WTC11 (cell line): Measurements from ENCODE around the gene NME4. TPM values are rescaled to one million over a fixed set of nuclear protein-coding genes. Genes with fewer than 3 reads are reported as not detected.

Experiments used
- ATAC-seq: fragments of 200-7000 bp; cut with Tn5 transposase; 2 replicates; pipeline ENCODE4 v1.10.0; 2021; ENCODE audit warnings: mild to moderate bottlenecking, moderate library complexity
- CTCF ChIA-PET: fragments of 300-600 bp; sonication (Branson Sonifier 250); formaldehyde crosslinking; loops from one replicate; lab custom pipeline; 2021; ENCODE audit warnings: antibody characterized with exemption; lab: Charles Lee
- POLR2A ChIA-PET: fragments of 350-600 bp; sonication (Branson Sonifier 250); formaldehyde crosslinking; loops from one replicate; lab custom pipeline; 2021; ENCODE audit warnings: antibody characterized with exemption; lab: Charles Lee
- DNase-seq: peaks from one replicate; pipeline ENCODE4 v3.0.0; 2021; ENCODE audit warnings: low spot score
- H3K27ac Mint-ChIP-seq: 2 replicates; pipeline ENCODE4 v1.8.0; 2021; ENCODE audit warnings: mixed read lengths
- H3K27me3 Mint-ChIP-seq: 2 replicates; pipeline ENCODE4 v1.8.0; 2021; ENCODE audit warnings: low read depth, mild to moderate bottlenecking, moderate library complexity, mixed read lengths
- H3K36me3 Mint-ChIP-seq: 2 replicates; pipeline ENCODE4 v1.8.0; 2021; ENCODE audit warnings: mixed read lengths
- H3K4me1 Mint-ChIP-seq: 2 replicates; pipeline ENCODE4 v1.8.0; 2022; ENCODE audit warnings: mixed read lengths
- H3K4me3 Mint-ChIP-seq: 2 replicates; pipeline ENCODE4 v1.8.0; 2021; ENCODE audit warnings: mild to moderate bottlenecking, moderate library complexity, mixed read lengths
- H3K9me3 Mint-ChIP-seq: 2 replicates; pipeline ENCODE4 v1.8.0; 2021; ENCODE audit warnings: mixed read lengths
- ATF2 ChIP-seq: sonication (generic); formaldehyde crosslinking; IDR thresholded peaks from 2 replicates; pipeline ENCODE4 v1.8.1; 2022; ENCODE audit warnings: low read depth, missing genetic modification reagents, borderline replicate concordance
- E2F5 ChIP-seq: sonication (generic); formaldehyde crosslinking; IDR thresholded peaks from 2 replicates; pipeline ENCODE4 v1.8.1; 2022; ENCODE audit warnings: mild to moderate bottlenecking, moderate library complexity, missing genetic modification reagents
- EMX1 ChIP-seq: fragments of 250-450 bp; sonication (Bioruptor Pico); IDR thresholded peaks from 2 replicates; pipeline ENCODE4 v1.8.0; 2021; ENCODE audit warnings: mild to moderate bottlenecking
- FOXJ3 ChIP-seq: sonication (generic); formaldehyde crosslinking; IDR thresholded peaks from 2 replicates; pipeline ENCODE4 v1.9.0; 2021; ENCODE audit warnings: missing genetic modification reagents, mild to moderate bottlenecking, borderline replicate concordance
- FOXP1 ChIP-seq: sonication (generic); formaldehyde crosslinking; IDR thresholded peaks from 2 replicates; pipeline ENCODE4 v1.8.0; 2022; ENCODE audit warnings: missing genetic modification reagents, mild to moderate bottlenecking, moderate library complexity, borderline replicate concordance
- GTF2I ChIP-seq: fragments of 250-450 bp; sonication (Bioruptor Pico); conservative IDR thresholded peaks from 2 replicates; pipeline ENCODE4 v1.4.0; 2021; ENCODE audit warnings: mild to moderate bottlenecking
- JUN ChIP-seq: sonication (generic); formaldehyde crosslinking; IDR thresholded peaks from 2 replicates; pipeline ENCODE4 v1.8.0; 2023; ENCODE audit warnings: mild to moderate bottlenecking, missing genetic modification reagents
- KAT7 ChIP-seq: sonication (generic); formaldehyde crosslinking; IDR thresholded peaks from 2 replicates; pipeline ENCODE4 v1.8.1; 2023; ENCODE audit warnings: missing genetic modification reagents, mild to moderate bottlenecking, borderline replicate concordance
- NFYB ChIP-seq: sonication (generic); formaldehyde crosslinking; conservative IDR thresholded peaks from 2 replicates; pipeline ENCODE4 v1.8.0; 2022; ENCODE audit warnings: low read depth, missing genetic modification reagents
- PRDM15 ChIP-seq: sonication (generic); formaldehyde crosslinking; IDR thresholded peaks from 2 replicates; pipeline ENCODE4 v1.8.0; 2022; ENCODE audit warnings: missing genetic modification reagents
- TP53 ChIP-seq: sonication (generic); formaldehyde crosslinking; IDR thresholded peaks from 2 replicates; pipeline ENCODE4 v1.8.1; 2023; ENCODE audit warnings: mild to moderate bottlenecking, missing genetic modification reagents
- ZNF423 ChIP-seq: fragments of 250-450 bp; sonication (Bioruptor Pico); IDR thresholded peaks from 2 replicates; pipeline ENCODE4 v2.1.2; 2022; ENCODE audit warnings: mild to moderate bottlenecking, moderate library complexity
- total RNA-seq: library from RNA; stranded (reverse); gene quantifications from 3 replicates; pipeline ENCODE4 v1.2.3, GENCODE V29; 2021
- TF ChIP-seq, protein P1 (sequence below): sonication (generic); formaldehyde crosslinking; IDR thresholded peaks from 2 replicates; pipeline ENCODE4 v1.8.1; 2023; ENCODE audit warnings: mild to moderate bottlenecking, missing genetic modification reagents, moderate library complexity
- TF ChIP-seq, protein P2 (sequence below): fragments of 200-600 bp; IDR thresholded peaks from 2 replicates; pipeline ENCODE4 v1.8.0; 2022; ENCODE audit warnings: antibody characterized with exemption
- TF ChIP-seq, protein P3 (sequence below): sonication (generic); formaldehyde crosslinking; IDR thresholded peaks from 2 replicates; pipeline ENCODE4 v1.8.1; 2022; ENCODE audit warnings: missing genetic modification reagents, borderline replicate concordance
- TF ChIP-seq, protein P4 (sequence below): fragments of 250-450 bp; sonication (Bioruptor Pico); IDR thresholded peaks from 2 replicates; pipeline ENCODE4 v1.9.0; 2021; ENCODE audit warnings: mild to moderate bottlenecking

The NME4 gene
- total RNA-seq, 1 experiment from 2014 or later = 467 TPM

DNA sequence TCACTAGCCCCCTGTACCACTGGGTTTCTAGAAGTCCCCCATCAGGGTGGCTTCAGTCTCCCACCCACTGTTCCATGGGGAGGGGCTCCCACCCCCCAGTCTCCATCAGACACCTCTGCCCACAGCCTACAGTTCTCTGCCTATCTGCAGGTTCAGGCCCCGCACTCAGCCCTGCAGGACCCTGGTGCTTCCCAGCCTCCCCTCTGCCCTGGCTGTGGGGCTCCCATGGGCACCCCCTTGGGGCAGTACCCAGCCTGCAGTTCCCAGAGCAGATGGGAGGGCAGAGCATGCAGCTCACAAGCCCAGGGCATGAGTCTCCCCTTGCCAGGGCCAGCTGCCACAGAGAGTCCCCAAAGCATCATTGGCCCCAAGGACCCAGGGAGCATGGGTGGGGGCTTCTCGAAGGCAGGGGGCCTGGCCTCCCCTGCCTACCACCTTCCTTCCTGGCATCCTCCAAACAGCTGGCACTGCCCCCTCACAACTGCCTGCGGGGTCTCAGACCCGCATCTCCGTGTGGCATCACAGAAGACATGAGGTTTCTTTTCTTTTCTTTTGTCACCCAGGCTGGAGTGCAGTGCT, 23.9 kb upstream of the NME4 start:
- Mint-ChIP-seq H3K27ac (no peak overlapping the region), H3K4me1 (peaks cover 11% of the 10 kb centered on the region), H3K9me3 (no peaks in the 10 kb centered on the region), H3K4me3 (no peak overlapping the region), H3K27me3 (no peaks in the 10 kb centered on the region), H3K36me3 (peaks cover 16% of the 10 kb centered on the region)
- DNase-seq (no peak), ATAC-seq (no peak)
- ChIA-PET POLR2A (no interaction called here), CTCF (interaction anchor here (3.4 kb wide), 1 partner anchor 11 kb away, joined by 30 read pairs; no protein-coding TSS in a partner anchor)
- TF ChIP-seq TP53 = no peak
- TF ChIP-seq, protein P1, sequence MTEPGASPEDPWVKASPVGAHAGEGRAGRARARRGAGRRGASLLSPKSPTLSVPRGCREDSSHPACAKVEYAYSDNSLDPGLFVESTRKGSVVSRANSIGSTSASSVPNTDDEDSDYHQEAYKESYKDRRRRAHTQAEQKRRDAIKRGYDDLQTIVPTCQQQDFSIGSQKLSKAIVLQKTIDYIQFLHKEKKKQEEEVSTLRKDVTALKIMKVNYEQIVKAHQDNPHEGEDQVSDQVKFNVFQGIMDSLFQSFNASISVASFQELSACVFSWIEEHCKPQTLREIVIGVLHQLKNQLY = no peak
- TF ChIP-seq, protein P2, sequence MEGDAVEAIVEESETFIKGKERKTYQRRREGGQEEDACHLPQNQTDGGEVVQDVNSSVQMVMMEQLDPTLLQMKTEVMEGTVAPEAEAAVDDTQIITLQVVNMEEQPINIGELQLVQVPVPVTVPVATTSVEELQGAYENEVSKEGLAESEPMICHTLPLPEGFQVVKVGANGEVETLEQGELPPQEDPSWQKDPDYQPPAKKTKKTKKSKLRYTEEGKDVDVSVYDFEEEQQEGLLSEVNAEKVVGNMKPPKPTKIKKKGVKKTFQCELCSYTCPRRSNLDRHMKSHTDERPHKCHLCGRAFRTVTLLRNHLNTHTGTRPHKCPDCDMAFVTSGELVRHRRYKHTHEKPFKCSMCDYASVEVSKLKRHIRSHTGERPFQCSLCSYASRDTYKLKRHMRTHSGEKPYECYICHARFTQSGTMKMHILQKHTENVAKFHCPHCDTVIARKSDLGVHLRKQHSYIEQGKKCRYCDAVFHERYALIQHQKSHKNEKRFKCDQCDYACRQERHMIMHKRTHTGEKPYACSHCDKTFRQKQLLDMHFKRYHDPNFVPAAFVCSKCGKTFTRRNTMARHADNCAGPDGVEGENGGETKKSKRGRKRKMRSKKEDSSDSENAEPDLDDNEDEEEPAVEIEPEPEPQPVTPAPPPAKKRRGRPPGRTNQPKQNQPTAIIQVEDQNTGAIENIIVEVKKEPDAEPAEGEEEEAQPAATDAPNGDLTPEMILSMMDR = no peak

DNA sequence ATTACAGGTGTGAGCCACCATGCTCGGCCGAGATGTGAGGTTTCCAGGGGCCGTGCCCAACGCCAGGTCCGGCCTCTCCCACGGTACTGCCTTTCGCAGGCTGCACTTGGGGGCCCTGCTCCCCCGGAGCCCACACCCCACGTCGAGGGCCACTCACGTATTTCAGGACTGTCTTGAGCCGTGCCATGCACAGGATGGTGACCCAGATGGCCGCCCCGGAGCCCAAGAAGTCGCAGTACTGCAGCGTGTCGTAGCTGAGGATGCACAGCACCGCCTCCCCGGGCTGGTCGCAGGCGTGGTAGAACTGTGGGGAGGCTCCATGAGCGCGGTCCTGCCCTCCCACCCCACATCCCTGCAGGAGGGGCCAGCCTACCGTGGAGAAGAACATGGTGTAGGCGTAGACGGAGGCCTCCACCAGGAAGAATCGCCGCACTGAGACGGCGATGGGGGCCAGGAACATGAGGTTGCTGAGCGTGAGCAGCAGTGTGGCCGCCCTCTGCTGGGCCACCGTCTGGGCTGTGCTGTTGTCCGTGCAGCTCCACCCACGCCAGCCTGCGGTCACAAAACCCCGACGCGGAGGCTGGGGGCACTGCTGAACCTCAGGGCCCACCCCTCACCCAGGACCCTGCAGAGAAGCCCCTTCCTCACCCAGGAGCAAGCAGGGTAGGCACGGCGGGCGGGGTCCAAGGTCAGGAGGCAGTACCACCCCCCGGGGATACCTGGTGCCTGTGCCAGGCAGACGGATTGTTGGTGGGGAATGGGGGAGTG, 23.0 kb upstream of the NME4 start:
- TF ChIP-seq GTF2I (CRISPR knock-in tag) = no peak
- TF ChIP-seq FOXP1 = 0 out of 2 replicates have a peak, but pooled peaks have one; percentile 17
- TF ChIP-seq ATF2 (CRISPR knock-in tag) = no peak
- TF ChIP-seq, protein P3, sequence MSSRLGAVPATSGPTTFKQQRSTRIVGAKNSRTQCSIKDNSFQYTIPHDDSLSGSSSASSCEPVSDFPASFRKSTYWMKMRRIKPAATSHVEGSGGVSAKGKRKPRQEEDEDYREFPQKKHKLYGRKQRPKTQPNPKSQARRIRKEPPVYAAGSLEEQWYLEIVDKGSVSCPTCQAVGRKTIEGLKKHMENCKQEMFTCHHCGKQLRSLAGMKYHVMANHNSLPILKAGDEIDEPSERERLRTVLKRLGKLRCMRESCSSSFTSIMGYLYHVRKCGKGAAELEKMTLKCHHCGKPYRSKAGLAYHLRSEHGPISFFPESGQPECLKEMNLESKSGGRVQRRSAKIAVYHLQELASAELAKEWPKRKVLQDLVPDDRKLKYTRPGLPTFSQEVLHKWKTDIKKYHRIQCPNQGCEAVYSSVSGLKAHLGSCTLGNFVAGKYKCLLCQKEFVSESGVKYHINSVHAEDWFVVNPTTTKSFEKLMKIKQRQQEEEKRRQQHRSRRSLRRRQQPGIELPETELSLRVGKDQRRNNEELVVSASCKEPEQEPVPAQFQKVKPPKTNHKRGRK (CRISPR knock-in tag) = no peak
- ATAC-seq (no peak), DNase-seq (no peak)
- peaks cover 14% of the 10 kb centered on the region for H3K36me3 Mint-ChIP-seq
- no peaks in the 10 kb centered on the region for H3K9me3 Mint-ChIP-seq
- no peak overlapping the region for H3K27ac Mint-ChIP-seq
- ChIA-PET CTCF (interaction anchor here (0.6 kb wide), 1 partner anchor 234 kb away, joined by 3 read pairs; no protein-coding TSS in a partner anchor), POLR2A (no interaction called here)
- no peaks in the 10 kb centered on the region for H3K27me3 Mint-ChIP-seq
- peaks cover 13% of the 10 kb centered on the region for H3K4me1 Mint-ChIP-seq
- H3K4me3 Mint-ChIP-seq = no peak overlapping the region

GRCh38 chr16:374616-374926, 22.4 kb upstream of the NME4 start:
- CTCF ChIA-PET = no interaction called here

GRCh38 chr16:375212-375611, 21.8 kb upstream of the NME4 start:
- no peak for ATAC-seq
- DNase-seq = no peak
- ChIA-PET POLR2A (no interaction called here), CTCF (no interaction called here)
- no peak overlapping the region for H3K27ac Mint-ChIP-seq
- no peak overlapping the region for H3K4me3 Mint-ChIP-seq
- H3K27me3 Mint-ChIP-seq = no peaks in the 10 kb centered on the region
- H3K9me3 Mint-ChIP-seq = no peaks in the 10 kb centered on the region
- peaks cover 18% of the 10 kb centered on the region for H3K4me1 Mint-ChIP-seq
- peaks cover 12% of the 10 kb centered on the region for H3K36me3 Mint-ChIP-seq
- TF ChIP-seq E2F5 (CRISPR knock-in tag) (no peak), FOXJ3 (CRISPR knock-in tag) (no peak), PRDM15 (CRISPR knock-in tag) (no peak), KAT7 (CRISPR knock-in tag) (no peak)
- TF ChIP-seq, protein P3 (CRISPR knock-in tag) = no peak

More at GRCh38 chr16:374616-374926, 22.4 kb upstream of the NME4 start:
- H3K27ac Mint-ChIP-seq = no peak overlapping the region
- no peak overlapping the region for H3K4me3 Mint-ChIP-seq
- H3K27me3 Mint-ChIP-seq = no peaks in the 10 kb centered on the region
- H3K4me1 Mint-ChIP-seq = peaks cover 13% of the 10 kb centered on the region
- DNase-seq = no peak
- H3K9me3 Mint-ChIP-seq = no peaks in the 10 kb centered on the region
- TF ChIP-seq NFYB (CRISPR knock-in tag) = no peak
- TF ChIP-seq ZNF423 (CRISPR knock-in tag) = no peak
- TF ChIP-seq JUN (CRISPR knock-in tag) = no peak
- TF ChIP-seq EMX1 (CRISPR knock-in tag) = no peak
- TF ChIP-seq, protein P4, sequence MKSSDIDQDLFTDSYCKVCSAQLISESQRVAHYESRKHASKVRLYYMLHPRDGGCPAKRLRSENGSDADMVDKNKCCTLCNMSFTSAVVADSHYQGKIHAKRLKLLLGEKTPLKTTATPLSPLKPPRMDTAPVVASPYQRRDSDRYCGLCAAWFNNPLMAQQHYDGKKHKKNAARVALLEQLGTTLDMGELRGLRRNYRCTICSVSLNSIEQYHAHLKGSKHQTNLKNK (CRISPR knock-in tag) = no peak
- TF ChIP-seq, all 79 proteins: peak for 0
- no peak for ATAC-seq
- H3K36me3 Mint-ChIP-seq = peaks cover 12% of the 10 kb centered on the region
- POLR2A ChIA-PET = no interaction called here
